Thyroid gland (tissue), 4 donors: ENCODE measurements around the gene CHDH. TPM values are rescaled to one million over a fixed set of nuclear protein-coding genes. Genes with fewer than 3 reads are reported as not detected.

Source experiments
- DNase-seq, 2 donors: peaks; one replicate each; pipeline ENCODE4 v3.0.0-alpha.2; 2019
- H3K27ac ChIP-seq, 3 donors: fragments of 200-600 bp; sonication (generic); 1 replicate in 2 of 3; 2 replicates in 1 of 3; pipeline ENCODE4 v1.5.1; 2016 to 2019; ENCODE audit warnings: mild to moderate bottlenecking in 1 of 3, moderate library complexity in 1 of 3
- H3K27me3 ChIP-seq: fragments of 200-600 bp; sonication (generic); one replicate; pipeline ENCODE4 v1.5.1; 2019
- H3K36me3 ChIP-seq, 2 donors: fragments of 200-600 bp; sonication (generic); one replicate each; pipeline ENCODE4 v1.5.1; 2016 to 2019
- H3K4me1 ChIP-seq, 2 donors: fragments of 200-600 bp; sonication (generic); one replicate each; pipeline ENCODE4 v1.5.1; 2017 to 2019
- H3K4me3 ChIP-seq, 3 donors: fragments of 200-600 bp; sonication (generic); replicated peaks in 1 of 3; 1 replicate in 2 of 3; 2 replicates in 1 of 3; pipeline ENCODE4 v1.5.1; 2016; ENCODE audit warnings: mild to moderate bottlenecking in 1 of 3
- H3K9me3 ChIP-seq: fragments of 200-600 bp; sonication (generic); one replicate; pipeline ENCODE4 v1.5.1; 2017
- CTCF ChIP-seq, 6 experiments: fragments of 200-600 bp in 3 of 6; fragments of 450-650 bp in 3 of 6; sonication (generic) in 3 of 6; IDR thresholded peaks; one replicate each; pipeline ENCODE4 v1.5.1; 2016 to 2019; ENCODE audit warnings: antibody characterized with exemption in 6 of 6, mild to moderate bottlenecking in 2 of 6, inconsistent platforms in 1 of 6, moderate library complexity in 1 of 6
- POLR2A ChIP-seq, 2 donors: fragments of 450-650 bp; IDR thresholded peaks; one replicate each; pipeline ENCODE4 v1.6.1; 2017; ENCODE audit warnings: antibody characterized with exemption in 2 of 2, mild to moderate bottlenecking in 2 of 2, moderate library complexity in 1 of 2
- WGBS, 2 donors: methylation state at CpG; one replicate each; pipeline ENCODE4 v1.1.5; 2017; 5-methylcytosine and 5-hydroxymethylcytosine counted together
- intact Hi-C: fragments of 100-400 bp; cut with DNase I; formaldehyde crosslinking; loops from one replicate; pipeline ENCODE4 v1.15.1; 2023
- total RNA-seq, 4 donors: library from RNA; depleted of rRNA; stranded (reverse); fragments of >200 nt; gene quantifications; one replicate each; pipeline ENCODE4 v1.2.3, GENCODE V29; 2016

CHDH gene
- total RNA-seq, 4 donors from 2014 or later, result 4.7 to 26.9 (median 11.1) TPM

- Histone ChIP-seq H3K27me3 (no peaks in the 10 kb centered on the region), H3K4me3 (no peak overlapping the region), H3K27ac (peak overlapping the region; percentile 4 to 65 (median 61)), H3K4me1 (peaks cover 12 to 23% of the 10 kb centered on the region in 2 donors), H3K9me3 (no peaks in the 10 kb centered on the region), H3K36me3 (no peaks in the 10 kb centered on the region)
- TF ChIP-seq CTCF (IDR thresholded peaks at IDR 0.05) (no peak), POLR2A (IDR thresholded peaks at IDR 0.05) (no peak)
- peak; percentile 65 to 67 for DNase-seq
- WGBS, 2 donors, result 15 to 32% methylated on average over 5 of the region's 5 CpGs
- intact Hi-C loops, result no loop called here
Measured at GRCh38 chr3:53773021-53773436, 73.2 kb downstream of the CHDH start.

DNA sequence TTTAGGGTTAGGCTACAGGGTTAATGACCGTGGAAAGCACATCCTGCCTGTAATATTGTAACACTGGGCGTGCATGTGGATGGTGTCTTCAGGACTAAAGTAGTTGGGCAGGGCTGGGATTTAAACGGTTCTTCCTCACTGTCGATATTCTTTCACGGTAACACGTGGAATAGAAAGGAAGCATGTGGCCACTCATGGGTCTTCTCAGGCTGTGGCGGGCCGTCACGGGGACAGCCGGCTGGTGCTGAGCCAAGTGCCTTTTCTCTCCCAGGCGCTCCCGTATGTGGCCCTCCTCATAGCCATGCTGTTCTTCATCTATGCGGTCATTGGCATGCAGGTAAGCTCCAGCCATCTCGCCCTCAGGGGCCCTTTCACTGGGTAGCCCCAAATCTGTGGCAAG, 73.7 kb downstream of the CHDH start:
- no peaks in the 10 kb centered on the region for H3K9me3 ChIP-seq
- H3K4me1 ChIP-seq, result peaks cover 12 to 23% of the 10 kb centered on the region in 2 donors
- WGBS, 2 donors, result 55 to 77% methylated on average over 13 to 14 of the region's 14 CpGs
- DNase-seq, result peak; percentile 27 to 30
- intact Hi-C loops, result no loop called here
- no peaks in the 10 kb centered on the region for H3K36me3 ChIP-seq
- H3K27ac ChIP-seq, result peak overlapping the region in 2 of 3 donors; percentile 4 to 65
- no peaks in the 10 kb centered on the region for H3K27me3 ChIP-seq
- TF ChIP-seq CTCF (IDR thresholded peaks at IDR 0.05), result no peak
- TF ChIP-seq POLR2A (IDR thresholded peaks at IDR 0.05), result no peak
- no peak overlapping the region for H3K4me3 ChIP-seq

DNA sequence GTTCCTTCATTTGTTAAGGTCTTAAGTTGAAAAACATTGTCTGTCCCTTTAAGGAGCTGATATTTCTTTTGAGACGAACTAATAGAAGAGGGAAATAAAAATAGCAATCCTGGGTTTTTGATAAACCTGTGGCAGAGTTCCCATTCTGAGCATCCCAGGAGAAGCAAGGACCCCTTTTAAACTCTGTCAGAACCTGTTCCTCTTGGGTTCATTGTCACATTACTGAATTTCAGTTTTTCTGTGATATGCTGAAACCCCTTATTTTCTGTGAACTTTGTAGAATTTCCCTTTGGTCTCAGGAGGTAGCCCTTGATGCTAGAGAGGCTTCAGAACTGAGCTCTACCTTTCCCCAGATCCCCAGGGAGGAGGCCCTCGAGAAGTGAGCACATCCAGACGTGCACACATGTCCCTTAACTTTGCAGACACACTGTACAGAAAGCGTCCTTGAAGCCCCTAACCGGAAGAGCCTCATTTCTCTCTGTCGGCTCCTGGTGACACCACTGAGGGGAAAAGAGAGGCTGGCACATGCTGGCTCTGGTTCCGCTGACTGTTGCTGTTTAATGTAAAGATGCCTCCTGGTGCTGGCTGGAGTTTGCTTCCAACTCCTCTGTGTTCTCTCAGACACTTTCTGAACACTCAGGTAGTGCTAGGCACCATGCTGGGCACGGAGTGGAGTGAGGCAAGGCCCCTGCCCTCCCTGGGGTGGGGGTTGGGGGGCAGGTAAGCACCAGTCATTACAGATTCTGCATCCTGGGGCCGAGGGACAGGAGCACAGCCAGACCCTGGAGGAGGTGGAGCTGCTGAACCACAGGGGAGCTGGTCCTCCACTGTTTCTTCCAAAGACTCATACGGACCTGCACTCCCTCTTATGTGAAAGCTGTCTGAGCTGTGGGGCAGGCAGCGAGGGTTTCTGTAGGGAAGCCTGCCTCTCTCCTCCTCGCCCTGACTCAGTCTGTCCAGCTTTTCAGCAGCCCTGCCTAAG, 77.5 kb downstream of the CHDH start:
- no peak for DNase-seq
- Histone ChIP-seq H3K27me3 (no peaks in the 10 kb centered on the region), H3K9me3 (no peaks in the 10 kb centered on the region), H3K4me3 (no peak overlapping the region), H3K36me3 (no peaks in the 10 kb centered on the region), H3K4me1 (peaks cover 10 to 13% of the 10 kb centered on the region in 2 donors), H3K27ac (no peak overlapping the region)
- 65 to 71% methylated on average over 11 to 12 of the region's 12 CpGs for WGBS, 2 donors
- intact Hi-C loops, result no loop called here
- TF ChIP-seq POLR2A (IDR thresholded peaks at IDR 0.05) (no peak), CTCF (IDR thresholded peaks at IDR 0.05) (no peak)

DNA sequence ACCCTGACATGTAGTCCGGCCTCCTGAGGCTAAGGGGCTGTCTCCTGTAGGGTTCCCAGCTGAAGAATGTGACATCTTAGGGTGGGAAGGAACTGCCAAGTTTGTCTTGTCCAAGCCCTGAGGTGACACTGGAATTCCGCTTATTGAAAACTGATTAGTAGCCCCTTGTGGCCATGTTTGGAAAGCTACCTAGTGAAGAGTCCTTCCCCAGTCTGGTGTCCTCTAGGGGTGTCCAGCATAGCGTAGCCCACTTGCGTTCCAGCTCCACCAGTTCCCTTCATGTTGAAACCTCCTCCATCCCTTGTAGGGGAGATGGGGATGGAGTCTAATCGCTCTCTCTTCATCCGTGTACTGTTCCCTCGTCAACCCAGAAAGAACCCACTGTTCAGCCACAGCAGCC, 79.5 kb downstream of the CHDH start:
- no peaks in the 10 kb centered on the region for H3K4me1 ChIP-seq
- intact Hi-C loops, result no loop called here
- no peaks in the 10 kb centered on the region for H3K36me3 ChIP-seq
- TF ChIP-seq CTCF (IDR thresholded peaks at IDR 0.05), result no peak
- TF ChIP-seq POLR2A (IDR thresholded peaks at IDR 0.05), result no peak
- H3K9me3 ChIP-seq, result no peaks in the 10 kb centered on the region
- H3K27me3 ChIP-seq, result no peaks in the 10 kb centered on the region
- H3K27ac ChIP-seq, result no peak overlapping the region
- WGBS, 2 donors, result 92 to 97% methylated on average over 7 of the region's 7 CpGs
- DNase-seq, result no peak
- no peak overlapping the region for H3K4me3 ChIP-seq

- TF ChIP-seq POLR2A (IDR thresholded peaks at IDR 0.05), result no peak
- TF ChIP-seq CTCF (IDR thresholded peaks at IDR 0.05), result no peak
- no peaks in the 10 kb centered on the region for H3K27me3 ChIP-seq
- no peaks in the 10 kb centered on the region for H3K9me3 ChIP-seq
- no peak for DNase-seq
- H3K36me3 ChIP-seq, result no peaks in the 10 kb centered on the region
- H3K4me1 ChIP-seq, result no peaks in the 10 kb centered on the region
- H3K4me3 ChIP-seq, result no peak overlapping the region
- no peak overlapping the region for H3K27ac ChIP-seq
- intact Hi-C loops, result no loop called here
- 87 to 90% methylated on average over 5 of the region's 5 CpGs for WGBS, 2 donors
Measured at GRCh38 chr3:53765753-53766152, 80.5 kb downstream of the CHDH start.
